Activated CD8-positive, alpha-beta memory T cell treated with anti-CD3 and anti-CD28 coated beads for 1 hour (primary cell): ENCODE measurements around the gene PPP1CC.
A peak's percentile ranks its signal among the peaks of the same experiment; 100 is the strongest.
"Not testable (repeated sequence)": the region's sequence is repeated elsewhere in the genome, so short reads cannot be mapped to it uniquely, and the experiment has no call there.

Experiments
- DNase-seq, 2 donors: peaks; one replicate each; pipeline ENCODE4 v3.0.0-alpha.2; 2020; ENCODE audit warnings: low read depth in 1 of 2; ENCODE audit errors: extremely low read depth in 1 of 2

Gene PPP1CC

GRCh38 chr12:110726708-110727369, 15.9 kb downstream of the PPP1CC start:
- DNase-seq, result no peak

DNA sequence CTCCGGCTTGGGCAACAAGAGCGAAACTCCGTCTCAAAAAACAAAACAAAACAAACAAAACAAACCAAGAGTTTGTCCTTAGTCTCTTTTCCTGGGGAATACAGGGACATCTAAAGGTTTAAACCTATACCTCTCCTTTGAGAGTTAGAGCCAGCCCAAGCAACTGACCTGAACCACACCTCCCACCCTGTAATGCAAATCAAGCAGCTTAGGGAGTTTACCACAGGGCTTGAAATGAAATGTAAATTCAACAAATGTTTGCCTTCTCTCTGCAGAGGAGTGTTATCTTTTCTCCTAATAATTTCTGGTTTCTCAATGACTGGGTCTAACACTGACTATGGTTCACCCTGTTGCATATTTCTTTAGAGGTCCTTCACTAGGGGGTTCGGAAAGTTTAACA, 16.7 kb downstream of the PPP1CC start:
- no peak for DNase-seq

GRCh38 chr12:110725267-110725666, 17.4 kb downstream of the PPP1CC start:
- no peak for DNase-seq

DNA sequence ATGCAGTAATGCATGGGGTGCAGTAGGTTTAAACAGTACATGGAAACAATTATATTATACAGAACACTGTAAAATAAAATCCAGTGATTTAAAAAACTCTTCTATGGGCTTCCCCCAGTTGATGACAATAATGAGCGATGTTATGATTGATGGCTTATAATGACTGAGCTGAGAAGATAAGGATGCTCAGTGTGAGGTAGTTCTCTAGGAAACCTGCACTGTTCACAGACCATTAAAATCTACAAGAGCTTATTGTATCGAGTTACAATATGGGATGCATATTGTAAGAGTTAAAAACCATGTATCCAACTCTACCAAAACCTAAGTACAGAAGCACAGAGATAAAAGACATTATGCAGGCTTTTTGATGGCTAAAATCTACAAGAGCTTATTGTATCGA, 19.8 kb downstream of the PPP1CC start:
- not testable (repeated sequence) for DNase-seq

DNA sequence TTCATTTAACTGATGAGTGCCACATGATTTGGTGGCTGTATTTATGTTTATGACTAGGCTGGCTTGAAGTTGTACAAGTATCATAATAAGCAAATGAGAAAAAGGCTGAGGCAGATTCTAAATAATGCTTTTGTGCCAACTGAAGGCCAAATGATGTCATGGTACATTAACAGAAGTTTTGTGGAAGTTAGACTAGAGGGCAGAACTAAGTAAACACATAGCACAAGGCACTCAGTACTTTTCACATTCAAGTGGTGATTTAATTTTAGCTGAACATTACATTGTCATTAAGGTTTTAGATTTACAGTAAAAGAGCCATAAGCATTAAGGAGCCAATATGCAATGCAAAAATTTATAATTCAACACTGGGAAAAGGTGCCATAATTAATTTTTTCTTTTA, 21.1 kb downstream of the PPP1CC start:
- DNase-seq, result no peak

DNA sequence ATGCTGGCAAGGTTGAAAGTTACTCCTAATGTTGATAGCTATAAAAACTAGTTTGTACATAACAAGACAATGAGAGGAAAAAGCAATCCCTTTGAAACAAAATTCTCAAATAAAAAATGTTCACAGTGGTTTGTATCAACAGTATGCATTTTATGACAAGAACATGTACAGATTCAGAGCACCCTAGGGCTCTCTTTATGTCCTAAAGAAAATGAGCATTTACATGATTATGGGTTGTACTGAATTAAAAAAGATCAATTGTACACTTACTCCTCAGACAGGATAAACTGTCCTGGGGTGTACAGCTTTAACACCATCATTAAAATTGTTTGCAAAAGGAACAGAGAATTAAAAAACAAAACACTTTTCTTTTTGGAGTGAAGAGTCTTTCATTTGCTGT, 22.2 kb downstream of the PPP1CC start:
- DNase-seq, result no peak

GRCh38 chr12:110718222-110718908, 24.3 kb downstream of the PPP1CC start:
- no peak for DNase-seq

GRCh38 chr12:110717037-110717436, 25.7 kb downstream of the PPP1CC start:
- DNase-seq, result no peak

DNA sequence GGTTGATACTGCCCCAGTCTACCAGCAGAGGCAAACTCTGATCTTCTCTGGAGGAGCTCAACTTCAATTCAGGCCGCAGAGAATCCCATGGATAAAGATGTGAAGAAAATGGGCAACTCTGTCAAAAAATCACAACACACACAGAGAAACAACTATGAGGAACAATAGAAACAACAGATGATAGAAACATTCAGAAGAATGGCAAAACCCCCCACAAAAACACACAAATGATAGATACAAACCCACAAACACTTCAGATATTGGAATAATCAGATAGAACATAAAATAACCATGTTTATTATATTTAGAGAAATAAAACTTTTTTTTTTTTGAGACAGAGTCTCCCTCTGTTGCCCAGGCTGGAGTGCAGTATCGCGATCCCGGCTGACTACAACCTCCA, 33.8 kb downstream of the PPP1CC start:
- DNase-seq, result no peak

GRCh38 chr12:110705309-110705708, 37.4 kb downstream of the PPP1CC start:
- no peak for DNase-seq

DNA sequence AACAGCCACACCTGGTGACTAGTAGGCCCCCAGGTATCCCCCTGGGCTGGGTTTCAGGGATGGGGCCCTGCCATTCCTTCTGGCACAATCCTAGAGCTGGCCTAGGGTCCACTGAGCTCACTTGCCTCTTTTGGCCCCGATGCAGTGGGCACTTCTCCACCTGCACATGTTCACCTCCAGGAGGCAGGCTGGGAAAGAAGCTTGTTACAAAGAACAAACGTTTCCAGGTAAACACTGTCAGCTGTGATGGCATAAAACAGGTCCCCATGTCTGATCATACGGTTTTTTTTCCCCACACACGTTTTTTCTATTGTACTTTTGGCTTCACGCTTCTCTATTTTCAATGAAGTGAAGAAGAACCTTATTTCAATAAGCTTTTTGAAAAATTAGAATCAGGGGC, 37.9 kb downstream of the PPP1CC start:
- no peak for DNase-seq

GRCh38 chr12:110704231-110704630, 38.5 kb downstream of the PPP1CC start:
- no peak for DNase-seq

GRCh38 chr12:110702081-110702480, 40.6 kb downstream of the PPP1CC start:
- no peak for DNase-seq

GRCh38 chr12:110699591-110700445, 42.9 kb downstream of the PPP1CC start:
- no peak for DNase-seq

GRCh38 chr12:110698171-110698902, 44.4 kb downstream of the PPP1CC start:
- DNase-seq, result peak; percentile 44 to 50

DNA sequence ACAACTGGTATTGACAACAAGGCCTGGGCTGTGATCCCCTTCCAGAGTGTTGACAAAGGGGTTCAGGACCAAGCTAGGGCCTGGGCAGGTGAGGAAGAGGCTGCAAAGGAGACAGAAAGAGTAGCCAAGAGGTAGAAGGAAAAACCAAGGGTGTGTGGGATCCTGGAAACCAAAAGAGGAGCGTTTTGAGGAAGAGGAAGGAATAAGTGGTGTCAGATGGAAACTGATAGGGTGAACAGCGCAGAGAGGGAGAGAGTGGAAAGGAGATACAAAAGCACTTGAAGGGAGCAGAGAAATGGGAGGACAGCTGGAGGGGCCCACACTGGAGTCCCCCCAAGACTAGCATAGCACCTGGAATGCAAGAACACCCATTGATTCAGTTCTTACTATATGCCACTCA, 45.5 kb downstream of the PPP1CC start:
- DNase-seq, result no peak

DNA sequence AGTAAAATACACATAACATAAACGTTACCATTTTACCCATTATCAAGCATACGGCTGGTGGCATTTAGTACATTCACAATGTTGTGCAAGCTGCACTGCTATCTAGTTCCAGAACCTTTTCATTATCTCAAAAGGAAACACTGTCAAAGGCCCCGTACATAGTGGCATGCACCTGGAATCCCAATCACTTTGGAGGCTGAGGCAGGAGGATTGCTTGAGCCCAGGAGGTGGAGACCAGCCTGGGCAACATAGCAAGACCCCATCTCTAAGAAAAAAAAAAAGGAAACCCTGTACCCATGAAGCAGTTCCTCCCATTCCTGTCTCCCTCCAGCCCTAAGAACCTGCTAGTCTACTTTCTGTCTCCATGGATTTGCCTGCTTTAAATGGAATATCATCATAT, 46.4 kb downstream of the PPP1CC start:
- DNase-seq, result no peak

DNA sequence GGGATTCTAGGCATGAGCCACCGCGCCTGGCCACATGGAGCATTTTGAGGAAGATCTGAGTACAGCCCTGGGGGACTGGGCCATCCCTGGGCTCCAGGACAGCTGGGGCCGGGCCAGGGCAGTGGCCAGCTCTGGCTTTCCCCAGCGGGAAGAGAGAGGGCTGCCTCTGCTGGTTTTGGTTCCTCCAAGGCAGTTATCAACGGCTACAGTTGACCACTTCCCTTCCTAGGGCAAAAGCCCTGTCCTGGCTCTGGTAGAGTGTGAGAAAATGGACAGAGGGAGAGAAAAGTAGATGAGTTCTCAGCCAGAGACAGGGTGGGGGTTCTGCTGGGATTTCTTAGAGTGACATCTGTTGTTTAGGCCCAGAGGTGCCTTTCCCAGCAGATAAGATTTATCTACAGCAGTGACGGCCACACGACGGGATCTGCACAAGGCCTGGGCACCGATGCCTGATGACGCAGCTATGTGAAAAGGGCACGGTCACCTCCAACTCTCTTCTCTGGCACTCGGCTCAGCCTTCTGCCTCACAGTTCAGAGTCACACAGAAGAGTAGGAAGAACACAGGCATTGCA, 48.3 kb downstream of the PPP1CC start:
- no peak for DNase-seq

- DNase-seq, result no peak
Measured at GRCh38 chr12:110693731-110694130, 49.0 kb downstream of the PPP1CC start.

DNA sequence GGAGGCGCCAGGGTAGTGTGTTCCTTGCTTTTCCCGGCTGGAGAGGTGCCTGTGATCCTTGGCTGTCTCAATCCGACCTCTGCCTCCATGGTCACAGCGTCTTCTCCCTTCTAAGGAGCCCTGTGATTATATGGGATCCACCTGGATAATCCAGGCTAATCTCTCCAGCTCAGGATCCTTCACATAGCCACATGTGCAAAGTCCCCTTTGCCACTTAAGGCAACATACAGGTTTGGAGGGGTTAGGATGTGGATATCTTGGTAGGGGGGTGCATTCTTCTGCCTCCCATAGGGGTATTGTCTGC, 52.6 kb downstream of the PPP1CC start:
- no peak for DNase-seq
